Measurements from ENCODE around the gene RAB8A. TPM values are rescaled to one million over a fixed set of nuclear protein-coding genes. Genes with fewer than 3 reads are reported as not detected.
A peak's percentile ranks its signal among the peaks of the same experiment; 100 is the strongest.

RAB8A gene
- 67.1 TPM for polyA plus RNA-seq (2013, experiment 1 of 4)
- polyA plus RNA-seq (2013, experiment 2 of 4): 61.2 TPM
- 51.4 TPM for polyA plus RNA-seq (2013, experiment 3 of 4)
- polyA plus RNA-seq (2013, experiment 4 of 4): 45.4 TPM

GRCh38 chr19:16111160-16111908 lies at the start of gene RAB8A:
Gene RAB8A (plus strand): TSS chr19:16111889. CDS start chr19:16111902, 13 bp downstream.
- H3K27ac ChIP-seq (ENCODE audit: insufficient read depth, low read depth, low read length, poor library complexity, severe bottlenecking): no peak within 1 kb of the TSS
- no peaks in the 10 kb centered on the region for H3K9me3 ChIP-seq (ENCODE audit: control insufficient read depth, low read length)
- H3K36me3 ChIP-seq (ENCODE audit: control insufficient read depth, insufficient read depth, low read length): no peaks in the 10 kb centered on the region
- 3% methylated on average over 80 to 81 of the region's 81 CpGs for WGBS, 2 experiments
- H3K27me3 ChIP-seq (ENCODE audit: control insufficient read depth, insufficient read depth, low read length, poor library complexity, severe bottlenecking): no peaks in the 10 kb centered on the region
- peak within 1 kb of the TSS; percentile 94 for H3K4me3 ChIP-seq (ENCODE audit: insufficient read depth, low read depth, low read length)
- peaks cover 12% of the 10 kb centered on the region for H3K4me1 ChIP-seq (ENCODE audit: control insufficient read depth, insufficient read depth, low read length)

- no peak overlapping the region for H3K4me3 ChIP-seq (ENCODE audit: insufficient read depth, low read depth, low read length)
- no peak overlapping the region for H3K27ac ChIP-seq (ENCODE audit: insufficient read depth, low read depth, low read length, poor library complexity, severe bottlenecking)
- peaks cover 4% of the 10 kb centered on the region for H3K9me3 ChIP-seq (ENCODE audit: control insufficient read depth, low read length)
- no peaks in the 10 kb centered on the region for H3K36me3 ChIP-seq (ENCODE audit: control insufficient read depth, insufficient read depth, low read length)
- peaks cover 4% of the 10 kb centered on the region for H3K4me1 ChIP-seq (ENCODE audit: control insufficient read depth, insufficient read depth, low read length)
- 71 to 75% methylated on average over 4 of the region's 4 CpGs for WGBS, 2 experiments
- no peaks in the 10 kb centered on the region for H3K27me3 ChIP-seq (ENCODE audit: control insufficient read depth, insufficient read depth, low read length, poor library complexity, severe bottlenecking)
Measured at GRCh38 chr19:16061943-16062342, 49.7 kb upstream of the RAB8A start.

GRCh38 chr19:16062789-16063188 lies 48.9 kb upstream of the RAB8A start:
- peaks cover 4% of the 10 kb centered on the region for H3K4me1 ChIP-seq (ENCODE audit: control insufficient read depth, insufficient read depth, low read length)
- no peak overlapping the region for H3K27ac ChIP-seq (ENCODE audit: insufficient read depth, low read depth, low read length, poor library complexity, severe bottlenecking)
- no peaks in the 10 kb centered on the region for H3K36me3 ChIP-seq (ENCODE audit: control insufficient read depth, insufficient read depth, low read length)
- no peak overlapping the region for H3K4me3 ChIP-seq (ENCODE audit: insufficient read depth, low read depth, low read length)
- 71 to 76% methylated on average over 2 of the region's 2 CpGs for WGBS, 2 experiments
- H3K9me3 ChIP-seq (ENCODE audit: control insufficient read depth, low read length): peaks cover 4% of the 10 kb centered on the region
- no peaks in the 10 kb centered on the region for H3K27me3 ChIP-seq (ENCODE audit: control insufficient read depth, insufficient read depth, low read length, poor library complexity, severe bottlenecking)

- Histone ChIP-seq H3K36me3 (ENCODE audit: control insufficient read depth, insufficient read depth, low read length) (no peaks in the 10 kb centered on the region), H3K9me3 (ENCODE audit: control insufficient read depth, low read length) (peaks cover 4% of the 10 kb centered on the region), H3K27me3 (ENCODE audit: control insufficient read depth, insufficient read depth, low read length, poor library complexity, severe bottlenecking) (no peaks in the 10 kb centered on the region), H3K4me3 (ENCODE audit: insufficient read depth, low read depth, low read length) (no peak overlapping the region), H3K27ac (ENCODE audit: insufficient read depth, low read depth, low read length, poor library complexity, severe bottlenecking) (no peak overlapping the region), H3K4me1 (ENCODE audit: control insufficient read depth, insufficient read depth, low read length) (peaks cover 4% of the 10 kb centered on the region)
- 87 to 90% methylated on average over 16 of the region's 16 CpGs for WGBS, 2 experiments
Measured at GRCh38 chr19:16064209-16064889, 47.3 kb upstream of the RAB8A start.

GRCh38 chr19:16066611-16067104 lies 45.0 kb upstream of the RAB8A start:
- peaks cover 7% of the 10 kb centered on the region for H3K4me1 ChIP-seq (ENCODE audit: control insufficient read depth, insufficient read depth, low read length)
- no peak overlapping the region for H3K4me3 ChIP-seq (ENCODE audit: insufficient read depth, low read depth, low read length)
- WGBS, 2 experiments: 81 to 82% methylated on average over 6 of the region's 6 CpGs
- no peaks in the 10 kb centered on the region for H3K9me3 ChIP-seq (ENCODE audit: control insufficient read depth, low read length)
- no peaks in the 10 kb centered on the region for H3K36me3 ChIP-seq (ENCODE audit: control insufficient read depth, insufficient read depth, low read length)
- H3K27ac ChIP-seq (ENCODE audit: insufficient read depth, low read depth, low read length, poor library complexity, severe bottlenecking): no peak overlapping the region
- H3K27me3 ChIP-seq (ENCODE audit: control insufficient read depth, insufficient read depth, low read length, poor library complexity, severe bottlenecking): no peaks in the 10 kb centered on the region

GRCh38 chr19:16067205-16067938 lies 44.3 kb upstream of the RAB8A start:
- Histone ChIP-seq H3K27ac (ENCODE audit: insufficient read depth, low read depth, low read length, poor library complexity, severe bottlenecking) (no peak overlapping the region), H3K4me1 (ENCODE audit: control insufficient read depth, insufficient read depth, low read length) (peaks cover 7% of the 10 kb centered on the region), H3K9me3 (ENCODE audit: control insufficient read depth, low read length) (no peaks in the 10 kb centered on the region), H3K27me3 (ENCODE audit: control insufficient read depth, insufficient read depth, low read length, poor library complexity, severe bottlenecking) (no peaks in the 10 kb centered on the region), H3K36me3 (ENCODE audit: control insufficient read depth, insufficient read depth, low read length) (no peaks in the 10 kb centered on the region), H3K4me3 (ENCODE audit: insufficient read depth, low read depth, low read length) (no peak overlapping the region)
- WGBS, 2 experiments: 91 to 92% methylated on average over 40 of the region's 40 CpGs

GRCh38 chr19:16068696-16069259 lies 42.9 kb upstream of the RAB8A start:
- H3K4me3 ChIP-seq (ENCODE audit: insufficient read depth, low read depth, low read length): no peak overlapping the region
- H3K36me3 ChIP-seq (ENCODE audit: control insufficient read depth, insufficient read depth, low read length): no peaks in the 10 kb centered on the region
- peaks cover 7% of the 10 kb centered on the region for H3K4me1 ChIP-seq (ENCODE audit: control insufficient read depth, insufficient read depth, low read length)
- WGBS, 2 experiments: 88 to 89% methylated on average over 10 of the region's 10 CpGs
- no peaks in the 10 kb centered on the region for H3K9me3 ChIP-seq (ENCODE audit: control insufficient read depth, low read length)
- H3K27me3 ChIP-seq (ENCODE audit: control insufficient read depth, insufficient read depth, low read length, poor library complexity, severe bottlenecking): no peaks in the 10 kb centered on the region
- no peak overlapping the region for H3K27ac ChIP-seq (ENCODE audit: insufficient read depth, low read depth, low read length, poor library complexity, severe bottlenecking)

GRCh38 chr19:16069813-16070365 lies 41.8 kb upstream of the RAB8A start:
- H3K36me3 ChIP-seq (ENCODE audit: control insufficient read depth, insufficient read depth, low read length): no peaks in the 10 kb centered on the region
- no peak overlapping the region for H3K4me3 ChIP-seq (ENCODE audit: insufficient read depth, low read depth, low read length)
- H3K9me3 ChIP-seq (ENCODE audit: control insufficient read depth, low read length): no peaks in the 10 kb centered on the region
- 92 to 93% methylated on average over 10 of the region's 10 CpGs for WGBS, 2 experiments
- H3K4me1 ChIP-seq (ENCODE audit: control insufficient read depth, insufficient read depth, low read length): peaks cover 7% of the 10 kb centered on the region
- no peaks in the 10 kb centered on the region for H3K27me3 ChIP-seq (ENCODE audit: control insufficient read depth, insufficient read depth, low read length, poor library complexity, severe bottlenecking)
- H3K27ac ChIP-seq (ENCODE audit: insufficient read depth, low read depth, low read length, poor library complexity, severe bottlenecking): no peak overlapping the region

- no peak overlapping the region for H3K4me3 ChIP-seq (ENCODE audit: insufficient read depth, low read depth, low read length)
- WGBS, 2 experiments: 91 to 92% methylated on average over 16 of the region's 16 CpGs
- peaks cover 7% of the 10 kb centered on the region for H3K4me1 ChIP-seq (ENCODE audit: control insufficient read depth, insufficient read depth, low read length)
- H3K27me3 ChIP-seq (ENCODE audit: control insufficient read depth, insufficient read depth, low read length, poor library complexity, severe bottlenecking): no peaks in the 10 kb centered on the region
- H3K9me3 ChIP-seq (ENCODE audit: control insufficient read depth, low read length): no peaks in the 10 kb centered on the region
- H3K27ac ChIP-seq (ENCODE audit: insufficient read depth, low read depth, low read length, poor library complexity, severe bottlenecking): no peak overlapping the region
- H3K36me3 ChIP-seq (ENCODE audit: control insufficient read depth, insufficient read depth, low read length): no peaks in the 10 kb centered on the region
Measured at GRCh38 chr19:16070366-16070990, 41.2 kb upstream of the RAB8A start.
